Stimulated activated CD8-positive, alpha-beta memory T cell treated with anti-CD3 and anti-CD28 coated beads, Interleukin-15, amount 100 ng/mL, for 1 hour (primary cell): Measurements from ENCODE around the gene CDCA4.
A peak's percentile ranks its signal among the peaks of the same experiment; 100 is the strongest.

Experiments used
- DNase-seq: peaks from one replicate; pipeline ENCODE4 v3.0.0-alpha.2; 2020; ENCODE audit warnings: low read depth

CDCA4 gene

GRCh38 chr14:104989236-104989950, 31.5 kb downstream of the CDCA4 start:
- DNase-seq: no peak

- DNase-seq: no peak
Observed at GRCh38 chr14:104986487-104987164, 34.3 kb downstream of the CDCA4 start.

DNA sequence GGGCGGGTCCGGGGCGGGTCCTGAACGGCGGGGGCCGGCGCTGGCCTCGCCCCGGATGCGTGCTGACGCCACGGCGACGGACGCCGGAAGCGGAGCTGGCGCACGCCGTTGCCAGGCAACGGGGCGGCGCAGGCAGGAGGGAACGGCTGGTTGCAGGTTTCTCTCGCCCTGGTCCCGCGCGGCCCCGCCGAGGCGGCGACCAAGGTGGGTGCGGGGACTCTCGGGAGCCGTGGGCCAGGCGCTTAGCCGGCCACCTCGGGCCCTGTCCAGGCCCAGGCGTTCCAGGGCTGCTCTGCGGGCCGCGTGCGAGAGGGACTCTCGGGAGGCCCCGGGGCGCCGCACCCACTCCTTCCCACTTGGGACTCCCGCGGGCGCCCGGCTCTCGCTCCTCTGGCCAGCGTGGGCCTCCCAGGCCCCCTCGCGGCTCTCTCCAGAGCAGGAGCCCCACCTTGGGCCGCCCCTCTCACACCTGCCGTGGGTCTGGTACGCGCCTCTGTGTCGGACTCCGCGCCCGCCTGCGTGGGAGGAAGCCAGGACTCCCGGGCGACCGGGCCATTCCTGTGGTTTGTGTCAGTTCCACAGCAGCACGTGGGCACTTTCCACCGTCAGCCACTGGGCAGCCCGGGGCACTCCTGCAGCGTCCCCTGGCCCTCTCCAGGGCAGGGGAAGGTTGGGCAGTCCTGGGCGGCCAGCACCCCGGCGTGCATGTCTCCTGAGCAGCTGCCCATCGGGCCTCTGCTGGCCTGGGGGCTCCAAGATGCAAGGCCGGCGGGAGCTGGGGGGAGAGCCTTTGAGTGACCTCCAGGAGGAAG, 35.0 kb downstream of the CDCA4 start, which contains the start of gene CLBA1:
TSS of gene CLBA1 (plus strand) at position 114 of the 812 bp plus-strand sequence. CDS start at position 758, 644 bp downstream.
- peak; percentile 64 for DNase-seq

DNA sequence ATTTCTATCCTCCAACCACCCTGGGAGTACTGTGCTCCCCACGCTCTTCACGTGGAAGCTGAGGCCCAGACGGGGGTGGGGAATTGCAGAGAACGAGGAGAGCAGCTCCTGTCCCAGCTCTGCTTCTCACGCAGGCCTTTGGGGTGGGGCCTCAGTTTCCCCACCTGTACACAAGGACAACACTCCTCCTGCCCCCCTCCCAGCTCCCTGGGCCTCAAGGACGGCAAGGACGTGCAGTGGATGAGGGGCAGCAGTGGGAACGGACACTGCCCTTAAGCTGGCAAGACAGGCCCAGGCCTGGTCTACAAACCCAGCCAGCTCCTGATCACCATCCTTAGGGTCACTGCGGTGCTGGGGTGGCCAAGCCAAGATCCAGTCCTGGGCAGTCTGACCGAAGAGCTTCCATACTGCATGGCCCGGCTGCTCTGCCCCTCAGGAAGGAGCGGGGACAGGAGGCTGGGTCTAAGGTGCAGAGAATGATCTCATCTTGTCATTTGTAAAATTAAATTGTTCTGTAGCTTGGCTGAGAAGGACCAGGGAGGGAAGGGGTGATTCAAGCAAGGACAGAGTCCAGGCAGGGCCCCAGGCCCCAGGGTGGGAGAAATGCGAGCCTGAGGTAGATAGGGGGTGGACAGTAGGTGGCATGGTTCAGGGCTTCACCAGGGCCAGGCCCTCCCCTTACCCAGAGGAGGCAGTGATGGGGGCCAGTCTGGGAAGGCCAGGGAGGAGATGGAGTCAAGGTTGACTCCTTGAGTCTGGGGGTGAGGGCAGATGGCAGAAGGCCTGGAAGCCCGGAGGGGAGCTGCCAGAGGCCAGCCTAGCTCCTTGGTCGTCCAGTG, 36.6 kb downstream of the CDCA4 start:
- DNase-seq: no peak

DNA sequence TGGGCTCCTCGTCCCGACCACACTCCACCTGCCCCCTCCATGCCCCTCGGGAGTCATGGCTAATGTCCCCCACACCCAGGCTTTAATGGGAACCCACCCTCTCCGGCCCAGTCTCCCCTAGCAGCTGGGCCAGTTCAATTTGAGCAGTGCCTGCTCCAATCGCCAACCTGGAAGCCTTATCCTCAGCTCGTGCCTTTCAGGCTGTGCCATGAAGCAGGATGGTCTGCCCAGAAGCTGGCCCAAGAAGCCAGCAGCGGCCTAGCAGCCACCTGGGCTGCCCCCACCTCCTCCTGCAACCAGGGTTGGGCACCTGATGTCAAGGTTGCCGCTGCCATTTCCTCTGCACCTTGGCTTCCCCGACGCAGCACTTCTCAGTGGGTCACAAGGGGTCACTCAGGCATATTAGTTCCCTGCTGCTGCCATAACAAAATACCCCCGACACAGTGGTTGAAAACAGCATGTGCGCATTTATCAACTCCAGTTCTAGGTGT, 37.6 kb downstream of the CDCA4 start:
- DNase-seq: no peak

GRCh38 chr14:104982548-104983230, 38.2 kb downstream of the CDCA4 start:
- DNase-seq: no peak

GRCh38 chr14:104981699-104982541, 39.0 kb downstream of the CDCA4 start:
- DNase-seq: no peak

DNA sequence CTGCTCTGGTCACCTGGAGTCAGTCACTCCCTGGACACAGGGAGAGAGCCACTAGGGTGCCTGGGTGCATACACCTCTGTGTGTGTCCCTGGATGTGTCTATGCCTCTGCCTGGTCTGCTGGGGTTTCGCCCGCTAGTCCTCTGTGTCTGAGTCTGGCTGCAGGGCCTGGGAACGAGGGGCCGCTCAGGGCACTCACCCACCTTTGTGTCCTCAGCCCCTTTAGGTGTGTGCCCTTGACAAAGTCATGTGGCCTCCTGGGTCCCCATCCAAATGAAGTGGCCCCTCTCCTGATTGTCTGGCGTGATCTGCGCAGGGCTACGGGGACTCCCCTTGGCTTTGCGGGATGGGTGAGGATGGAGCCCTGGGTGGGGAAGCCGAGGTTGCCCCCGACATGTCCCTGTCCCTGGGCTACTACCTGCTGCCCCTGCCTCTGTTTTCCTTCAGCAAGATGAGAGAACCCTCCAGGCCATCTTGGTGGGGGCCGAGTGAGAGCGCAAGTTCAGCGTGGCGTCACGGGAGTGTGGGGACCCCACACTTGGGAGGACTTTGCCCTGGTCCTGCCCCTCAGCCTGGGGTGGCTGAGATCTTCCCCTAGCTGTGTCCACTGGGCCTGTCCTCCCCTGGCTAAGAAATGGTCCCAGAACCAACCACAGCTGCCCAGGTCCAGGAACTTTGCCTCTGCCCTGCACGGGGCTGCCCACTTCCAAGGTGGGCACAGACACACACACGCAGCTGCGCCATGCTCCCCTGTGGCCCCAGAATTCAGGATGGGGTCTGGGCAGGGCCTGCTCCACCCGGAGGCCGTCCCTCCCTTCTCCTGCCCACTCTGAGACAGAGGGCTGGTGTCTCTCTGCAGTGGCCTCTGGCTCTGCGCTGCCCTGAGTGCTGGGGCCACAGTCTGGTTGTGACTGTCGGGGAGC, 40.0 kb downstream of the CDCA4 start:
- no peak for DNase-seq

- DNase-seq: no peak
Observed at GRCh38 chr14:104979758-104980610, 40.9 kb downstream of the CDCA4 start.

- no peak for DNase-seq
Observed at GRCh38 chr14:104978746-104979691, 41.9 kb downstream of the CDCA4 start.

DNA sequence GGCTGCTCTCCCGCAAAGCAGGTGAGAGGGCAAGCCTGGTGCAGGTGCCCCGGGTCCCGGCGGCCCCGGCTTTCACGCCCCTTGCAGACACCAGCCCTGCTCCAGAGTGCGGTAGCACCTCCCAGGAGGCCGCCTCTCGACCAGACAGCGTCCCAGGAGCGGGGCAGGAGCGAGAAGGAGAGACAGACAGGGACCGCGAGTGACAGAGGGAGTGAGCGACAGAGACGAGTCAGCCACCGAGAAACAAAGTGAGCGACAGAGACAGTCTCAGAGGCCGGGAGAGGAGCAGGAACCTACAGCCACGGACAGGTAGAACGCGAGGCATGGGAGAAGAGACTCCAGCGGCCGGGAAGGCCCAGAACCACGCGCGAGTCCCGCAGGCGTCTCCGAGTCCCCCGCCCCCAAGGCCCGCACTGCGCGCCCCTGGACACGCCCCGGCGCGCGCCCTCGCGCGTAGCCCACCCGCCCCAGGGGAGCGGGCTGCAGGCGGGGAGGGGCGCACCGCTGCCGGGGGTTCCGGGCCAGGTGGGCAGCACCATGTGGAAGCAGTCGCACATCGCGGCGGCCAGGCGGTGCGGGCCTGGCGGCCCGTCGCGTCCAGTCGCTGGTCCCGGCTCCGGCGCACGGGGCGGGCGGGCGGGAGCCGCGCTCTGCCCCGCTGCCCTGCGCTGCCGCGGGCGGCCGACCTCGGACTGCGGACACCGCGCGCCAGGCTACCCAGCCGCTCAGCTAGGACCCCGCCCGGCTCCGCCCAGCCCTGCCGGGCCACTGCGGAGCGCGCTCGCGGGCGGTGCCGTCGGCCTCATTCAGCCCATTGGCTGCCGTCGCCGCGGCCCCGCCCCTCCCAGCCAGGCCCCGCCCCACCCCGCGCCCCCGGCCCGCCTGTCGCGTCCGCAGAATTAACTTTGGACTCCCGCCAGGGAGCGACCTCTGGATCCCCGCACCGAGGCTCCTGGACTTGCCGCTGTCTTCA, 42.9 kb downstream of the CDCA4 start, which contains the start of gene AHNAK2:
TSS of gene AHNAK2 (minus strand) at position 694 of the 973 bp plus-strand sequence. CDS start at position 557, 137 bp downstream.
- no peak for DNase-seq

DNA sequence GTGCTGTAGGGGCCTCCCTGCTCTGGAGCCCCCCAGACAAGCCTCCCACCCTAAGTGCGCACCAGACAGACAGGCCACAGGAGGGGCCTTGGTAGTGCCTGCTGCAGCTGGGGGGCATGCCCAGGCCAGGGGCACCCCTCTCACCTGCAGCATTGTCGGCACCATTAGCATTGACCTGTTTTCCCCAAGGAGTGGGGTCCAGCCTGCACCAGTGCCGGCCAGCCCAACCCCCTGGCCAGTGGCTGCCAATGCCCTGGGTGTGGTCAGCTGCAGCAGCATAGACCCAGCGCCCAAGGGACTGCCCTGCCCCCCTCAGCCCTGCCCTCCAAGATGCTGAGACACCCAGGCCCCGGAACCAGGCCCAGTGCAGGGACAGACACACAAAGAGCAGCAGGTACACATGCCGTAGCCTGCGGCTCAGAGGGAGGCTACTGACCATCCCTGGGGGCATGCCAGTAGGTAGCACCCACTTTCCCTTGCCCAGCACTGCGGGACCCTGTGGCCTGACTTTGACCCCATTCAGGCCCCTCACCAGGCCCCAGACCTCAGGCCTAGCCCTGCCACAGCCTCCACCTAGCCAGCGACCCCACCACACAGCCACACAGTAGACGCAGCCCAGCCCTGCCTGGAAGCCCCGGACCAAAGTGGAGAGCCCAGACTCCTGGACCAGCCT, 43.7 kb downstream of the CDCA4 start:
- DNase-seq: no peak

DNA sequence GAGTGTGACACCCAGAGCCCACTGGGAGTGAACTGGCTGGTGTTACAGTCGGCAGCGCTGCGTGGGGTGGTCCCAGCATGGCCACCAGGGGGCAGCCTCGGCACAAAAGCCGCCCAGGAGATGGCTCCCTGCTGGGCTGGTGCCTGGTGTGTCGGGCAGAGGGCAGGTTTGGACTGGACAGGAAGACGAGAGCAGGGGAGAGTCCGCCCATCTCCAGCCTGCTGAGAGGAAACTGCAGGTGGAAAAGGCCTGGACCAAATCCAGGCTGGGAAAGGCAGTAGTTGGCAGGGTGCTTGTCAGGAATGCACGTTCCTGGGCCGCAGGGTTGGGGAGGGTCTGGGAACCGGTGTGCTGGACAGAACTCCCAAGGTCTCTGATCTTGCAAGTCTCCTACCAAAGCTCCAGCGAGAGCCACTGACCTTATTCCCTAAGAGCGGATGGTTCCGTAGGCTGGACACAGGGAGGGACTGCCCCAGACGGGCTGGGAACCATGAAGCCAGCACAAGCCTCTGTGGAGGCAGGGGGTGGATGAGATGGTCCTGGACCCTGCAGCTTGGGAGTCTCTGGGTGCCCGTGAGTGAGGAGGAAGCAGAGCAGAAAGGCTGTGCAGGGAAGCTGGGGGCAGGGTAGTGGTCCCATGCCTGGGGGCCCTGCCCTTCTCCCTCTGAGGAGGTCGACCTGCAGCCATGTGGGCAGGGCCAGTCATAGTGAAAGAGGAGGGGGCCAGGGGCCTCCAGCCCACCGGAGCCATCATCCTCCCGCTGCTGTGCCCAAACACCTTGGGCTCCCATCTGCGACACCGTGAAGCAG, 44.5 kb downstream of the CDCA4 start:
- peak; percentile 75 for DNase-seq
